ENCODE measurements around the gene GREB1.
A peak's percentile ranks its signal among the peaks of the same experiment; 100 is the strongest.

GREB1 gene

GRCh38 chr2:11579867-11580659 lies 46.2 kb downstream of the GREB1 start:
- DNase-seq (ENCODE audit: low spot score): no peak

GRCh38 chr2:11580697-11581096 lies 46.9 kb downstream of the GREB1 start:
- DNase-seq (ENCODE audit: low spot score): no peak

GRCh38 chr2:11581124-11581796 lies 47.4 kb downstream of the GREB1 start:
- no peak for DNase-seq (ENCODE audit: low spot score)

GRCh38 chr2:11581797-11582611 lies 48.2 kb downstream of the GREB1 start:
- DNase-seq (ENCODE audit: low spot score): no peak

- no peak for DNase-seq (ENCODE audit: low spot score)
Observed at GRCh38 chr2:11582612-11582861, 48.7 kb downstream of the GREB1 start.

- DNase-seq (ENCODE audit: low spot score): peak; percentile 61
Observed at GRCh38 chr2:11582862-11583752, 49.3 kb downstream of the GREB1 start.

- DNase-seq (ENCODE audit: low spot score): peak; percentile 95
Observed at GRCh38 chr2:11583840-11584524, 50.1 kb downstream of the GREB1 start.

- DNase-seq (ENCODE audit: low spot score): no peak
Observed at GRCh38 chr2:11584525-11585056, 50.7 kb downstream of the GREB1 start.

- DNase-seq (ENCODE audit: low spot score): no peak
Observed at GRCh38 chr2:11585071-11585470, 51.2 kb downstream of the GREB1 start.

- no peak for DNase-seq (ENCODE audit: low spot score)
Observed at GRCh38 chr2:11588228-11589110, 54.6 kb downstream of the GREB1 start.

GRCh38 chr2:11589316-11589940 lies 55.6 kb downstream of the GREB1 start:
- no peak for DNase-seq (ENCODE audit: low spot score)

- no peak for DNase-seq (ENCODE audit: low spot score)
Observed at GRCh38 chr2:11590193-11590592, 56.3 kb downstream of the GREB1 start.

- no peak for DNase-seq (ENCODE audit: low spot score)
Observed at GRCh38 chr2:11591091-11591490, 57.2 kb downstream of the GREB1 start.

GRCh38 chr2:11592671-11593574 lies 59.1 kb downstream of the GREB1 start:
- DNase-seq (ENCODE audit: low spot score): no peak

GRCh38 chr2:11596801-11597200 lies 63.0 kb downstream of the GREB1 start:
- DNase-seq (ENCODE audit: low spot score): no peak

- no peak for DNase-seq (ENCODE audit: low spot score)
Observed at GRCh38 chr2:11597538-11598225, 63.8 kb downstream of the GREB1 start.

GRCh38 chr2:11598228-11598731 lies 64.4 kb downstream of the GREB1 start:
- DNase-seq (ENCODE audit: low spot score): no peak
